Natural killer cell (primary cell): Measurements from ENCODE around the gene PIBF1. TPM values are rescaled to one million over a fixed set of nuclear protein-coding genes. Genes with fewer than 3 reads are reported as not detected.

Experiments used
- ATAC-seq, 3 donors: fragments of 150-1000 bp in 2 of 3; fragments of 200-7000 bp in 1 of 3; cut with Tn5 transposase; 1 replicate in 1 of 3; 2 replicates in 2 of 3; pipeline ENCODE4 v1.10.0; 2021; ENCODE audit warnings: mild to moderate bottlenecking in 2 of 3, moderate library complexity in 2 of 3
- DNase-seq, 2 donors: peaks; one replicate each; pipeline versions ENCODE4 v3.0.0 to v3.0.0-alpha.2; 2013 to 2021; ENCODE audit warnings: mixed read lengths in 1 of 2
- H3K27ac ChIP-seq: one replicate; pipeline ENCODE4 v1.5.1; 2013; ENCODE audit warnings: mild to moderate bottlenecking, low read length
- H3K27me3 ChIP-seq: one replicate; pipeline ENCODE4 v1.6.1; 2013; ENCODE audit warnings: low read length; ENCODE audit not compliant: control insufficient read depth, insufficient read depth
- H3K36me3 ChIP-seq: one replicate; pipeline ENCODE4 v1.6.1; 2013; ENCODE audit warnings: low read length; ENCODE audit not compliant: control insufficient read depth, insufficient read depth
- H3K4me1 ChIP-seq: one replicate; pipeline ENCODE4 v1.6.1; 2013; ENCODE audit warnings: low read length; ENCODE audit not compliant: control insufficient read depth, insufficient read depth
- H3K4me3 ChIP-seq: one replicate; pipeline ENCODE4 v1.5.1; 2013; ENCODE audit warnings: low read length
- H3K9me3 ChIP-seq: one replicate; pipeline ENCODE4 v1.6.1; 2013; ENCODE audit warnings: low read length; ENCODE audit not compliant: control insufficient read depth, insufficient read depth
- H3K27ac Mint-ChIP-seq, 2 donors: one replicate each; pipeline ENCODE4 v1.8.0; 2022; ENCODE audit warnings: mild to moderate bottlenecking in 2 of 2, mixed read lengths in 2 of 2, moderate library complexity in 1 of 2
- H3K27me3 Mint-ChIP-seq, 2 donors: one replicate each; pipeline ENCODE4 v1.8.0; 2022; ENCODE audit warnings: low read depth in 2 of 2, mixed read lengths in 2 of 2
- H3K36me3 Mint-ChIP-seq: one replicate; pipeline ENCODE4 v1.8.0; 2022; ENCODE audit warnings: mixed read lengths
- H3K4me1 Mint-ChIP-seq, 2 donors: one replicate each; pipeline ENCODE4 v1.8.0; 2022; ENCODE audit warnings: mixed read lengths in 2 of 2
- H3K4me3 Mint-ChIP-seq: one replicate; pipeline ENCODE4 v1.8.0; 2022; ENCODE audit warnings: mild to moderate bottlenecking, moderate library complexity, mixed read lengths
- H3K9me3 Mint-ChIP-seq, 2 donors: one replicate each; pipeline ENCODE4 v1.8.0; 2022; ENCODE audit warnings: mixed read lengths in 2 of 2
- WGBS: methylation state at CpG from one replicate; pipeline ENCODE4 v1.1.7; 2013; ENCODE audit warnings: missing lambda C conversion rate; ENCODE audit not compliant: insufficient coverage; 5-methylcytosine and 5-hydroxymethylcytosine counted together
- intact Hi-C: fragments of 100-400 bp; cut with micrococcal nuclease; formaldehyde crosslinking; loops from one replicate; pipeline ENCODE4 v1.14.2; 2022
- total RNA-seq, 4 donors: library from RNA; stranded (reverse); fragments of 120-200 nt in 1 of 4; gene quantifications; one replicate each; pipeline versions ENCODE4 v1.2.3 to v1.2.4, GENCODE V29; 2013 to 2022
- TF ChIP-seq, protein P1 (sequence below): fragments of 200-600 bp; IDR thresholded peaks from one replicate; pipeline ENCODE4 v1.8.0; 2022; ENCODE audit warnings: antibody characterized with exemption

PIBF1 gene
- total RNA-seq, 3 donors from 2014 or later (not counting 1 experiment from before 2014, with no cell fraction given): 21.9 to 37.8 (median 27.8) TPM

GRCh38 chr13:73061876-73062275 is 279.9 kb downstream of the PIBF1 start:
- H3K27ac Mint-ChIP-seq: no peak overlapping the region
- peaks cover 13% of the 10 kb centered on the region for H3K4me1 ChIP-seq
- no peak overlapping the region for H3K27ac ChIP-seq
- DNase-seq: no peak
- TF ChIP-seq, protein P1, sequence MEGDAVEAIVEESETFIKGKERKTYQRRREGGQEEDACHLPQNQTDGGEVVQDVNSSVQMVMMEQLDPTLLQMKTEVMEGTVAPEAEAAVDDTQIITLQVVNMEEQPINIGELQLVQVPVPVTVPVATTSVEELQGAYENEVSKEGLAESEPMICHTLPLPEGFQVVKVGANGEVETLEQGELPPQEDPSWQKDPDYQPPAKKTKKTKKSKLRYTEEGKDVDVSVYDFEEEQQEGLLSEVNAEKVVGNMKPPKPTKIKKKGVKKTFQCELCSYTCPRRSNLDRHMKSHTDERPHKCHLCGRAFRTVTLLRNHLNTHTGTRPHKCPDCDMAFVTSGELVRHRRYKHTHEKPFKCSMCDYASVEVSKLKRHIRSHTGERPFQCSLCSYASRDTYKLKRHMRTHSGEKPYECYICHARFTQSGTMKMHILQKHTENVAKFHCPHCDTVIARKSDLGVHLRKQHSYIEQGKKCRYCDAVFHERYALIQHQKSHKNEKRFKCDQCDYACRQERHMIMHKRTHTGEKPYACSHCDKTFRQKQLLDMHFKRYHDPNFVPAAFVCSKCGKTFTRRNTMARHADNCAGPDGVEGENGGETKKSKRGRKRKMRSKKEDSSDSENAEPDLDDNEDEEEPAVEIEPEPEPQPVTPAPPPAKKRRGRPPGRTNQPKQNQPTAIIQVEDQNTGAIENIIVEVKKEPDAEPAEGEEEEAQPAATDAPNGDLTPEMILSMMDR: no peak
- no peak overlapping the region for H3K4me3 Mint-ChIP-seq
- peaks cover 23% of the 10 kb centered on the region for H3K27me3 ChIP-seq
- intact Hi-C loops: no loop called here
- H3K36me3 Mint-ChIP-seq: no peaks in the 10 kb centered on the region
- H3K4me3 ChIP-seq: no peak overlapping the region
- H3K9me3 ChIP-seq: no peaks in the 10 kb centered on the region
- no peaks in the 10 kb centered on the region for H3K9me3 Mint-ChIP-seq
- ATAC-seq: no peak
- no peaks in the 10 kb centered on the region for H3K36me3 ChIP-seq
- 96% methylated on average over 9 of the region's 9 CpGs for WGBS
- peaks cover 19 to 20% of the 10 kb centered on the region in 2 donors for H3K4me1 Mint-ChIP-seq
- H3K27me3 Mint-ChIP-seq: peaks cover 39 to 56% of the 10 kb centered on the region in 2 donors

- 98% methylated on average over 9 of the region's 13 CpGs for WGBS
- H3K4me3 ChIP-seq: no peak overlapping the region
- no peaks in the 10 kb centered on the region for H3K36me3 ChIP-seq
- H3K27ac Mint-ChIP-seq: no peak overlapping the region
- H3K9me3 Mint-ChIP-seq: no peaks in the 10 kb centered on the region
- peaks cover 22% of the 10 kb centered on the region for H3K27me3 ChIP-seq
- no peak overlapping the region for H3K27ac ChIP-seq
- H3K4me1 ChIP-seq: peaks cover 13% of the 10 kb centered on the region
- ATAC-seq (no peak), DNase-seq (no peak)
- H3K4me3 Mint-ChIP-seq: no peak overlapping the region
- peaks cover 19 to 20% of the 10 kb centered on the region in 2 donors for H3K4me1 Mint-ChIP-seq
- TF ChIP-seq, protein P1: no peak
- H3K9me3 ChIP-seq: no peaks in the 10 kb centered on the region
- intact Hi-C loops: no loop called here
- peaks cover 39 to 51% of the 10 kb centered on the region in 2 donors for H3K27me3 Mint-ChIP-seq
- H3K36me3 Mint-ChIP-seq: no peaks in the 10 kb centered on the region
Measured at GRCh38 chr13:73062468-73062867, 280.5 kb downstream of the PIBF1 start.

GRCh38 chr13:73063166-73063565 is 281.2 kb downstream of the PIBF1 start:
- intact Hi-C loops: no loop called here
- peaks cover 13% of the 10 kb centered on the region for H3K4me1 ChIP-seq
- Mint-ChIP-seq H3K9me3 (no peaks in the 10 kb centered on the region), H3K4me3 (no peak overlapping the region), H3K27me3 (peaks cover 33 to 44% of the 10 kb centered on the region in 2 donors), H3K4me1 (peaks cover 15 to 20% of the 10 kb centered on the region in 2 donors), H3K36me3 (no peaks in the 10 kb centered on the region), H3K27ac (no peak overlapping the region)
- TF ChIP-seq, protein P1: no peak
- no peak overlapping the region for H3K27ac ChIP-seq
- H3K9me3 ChIP-seq: no peaks in the 10 kb centered on the region
- no peak for ATAC-seq
- no peak overlapping the region for H3K4me3 ChIP-seq
- peaks cover 15% of the 10 kb centered on the region for H3K27me3 ChIP-seq
- no peak for DNase-seq
- H3K36me3 ChIP-seq: no peaks in the 10 kb centered on the region
- WGBS: 100% methylated on average over 1 of the region's 3 CpGs

DNA sequence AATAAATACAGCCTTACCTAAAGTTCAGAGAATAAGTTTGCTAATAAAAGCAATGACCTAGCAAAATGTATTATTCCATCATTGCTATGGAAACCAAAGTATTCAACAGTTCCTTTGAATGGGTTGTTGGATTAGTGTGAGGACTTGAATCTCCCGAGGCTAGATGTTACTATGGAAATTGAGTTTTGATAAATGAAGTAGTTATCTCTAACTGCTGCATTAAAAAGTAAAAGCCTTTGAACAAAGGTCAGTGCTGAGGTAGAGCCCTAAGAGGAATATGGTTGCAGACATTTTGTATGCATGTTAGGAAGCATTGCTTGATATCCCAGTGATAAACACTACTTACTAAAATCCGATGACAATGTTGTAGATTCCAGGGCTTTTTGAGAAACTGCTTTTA is 283.1 kb downstream of the PIBF1 start:
- 94% methylated on average over 2 of the region's 2 CpGs for WGBS
- H3K4me1 ChIP-seq: peaks cover 4% of the 10 kb centered on the region
- intact Hi-C loops: no loop called here
- peaks cover 23 to 34% of the 10 kb centered on the region in 2 donors for H3K27me3 Mint-ChIP-seq
- peaks cover 10% of the 10 kb centered on the region for H3K27me3 ChIP-seq
- H3K36me3 ChIP-seq: no peaks in the 10 kb centered on the region
- H3K4me3 ChIP-seq: no peak overlapping the region
- no peak overlapping the region for H3K27ac ChIP-seq
- H3K36me3 Mint-ChIP-seq: no peaks in the 10 kb centered on the region
- no peaks in the 10 kb centered on the region for H3K9me3 ChIP-seq
- DNase-seq (no peak), ATAC-seq (no peak)
- no peaks in the 10 kb centered on the region for H3K9me3 Mint-ChIP-seq
- TF ChIP-seq, protein P1: no peak
- H3K4me1 Mint-ChIP-seq: peaks cover 6 to 8% of the 10 kb centered on the region in 2 donors
- no peak overlapping the region for H3K27ac Mint-ChIP-seq
- H3K4me3 Mint-ChIP-seq: no peak overlapping the region
